NCI-H774 (cell line): ENCODE measurements around the gene WSB2.

ENCODE experiments used
- DNase-seq: peaks from one replicate; lab custom pipeline; 2025; lab: John Stamatoyannopoulos, UW

Gene WSB2

DNA sequence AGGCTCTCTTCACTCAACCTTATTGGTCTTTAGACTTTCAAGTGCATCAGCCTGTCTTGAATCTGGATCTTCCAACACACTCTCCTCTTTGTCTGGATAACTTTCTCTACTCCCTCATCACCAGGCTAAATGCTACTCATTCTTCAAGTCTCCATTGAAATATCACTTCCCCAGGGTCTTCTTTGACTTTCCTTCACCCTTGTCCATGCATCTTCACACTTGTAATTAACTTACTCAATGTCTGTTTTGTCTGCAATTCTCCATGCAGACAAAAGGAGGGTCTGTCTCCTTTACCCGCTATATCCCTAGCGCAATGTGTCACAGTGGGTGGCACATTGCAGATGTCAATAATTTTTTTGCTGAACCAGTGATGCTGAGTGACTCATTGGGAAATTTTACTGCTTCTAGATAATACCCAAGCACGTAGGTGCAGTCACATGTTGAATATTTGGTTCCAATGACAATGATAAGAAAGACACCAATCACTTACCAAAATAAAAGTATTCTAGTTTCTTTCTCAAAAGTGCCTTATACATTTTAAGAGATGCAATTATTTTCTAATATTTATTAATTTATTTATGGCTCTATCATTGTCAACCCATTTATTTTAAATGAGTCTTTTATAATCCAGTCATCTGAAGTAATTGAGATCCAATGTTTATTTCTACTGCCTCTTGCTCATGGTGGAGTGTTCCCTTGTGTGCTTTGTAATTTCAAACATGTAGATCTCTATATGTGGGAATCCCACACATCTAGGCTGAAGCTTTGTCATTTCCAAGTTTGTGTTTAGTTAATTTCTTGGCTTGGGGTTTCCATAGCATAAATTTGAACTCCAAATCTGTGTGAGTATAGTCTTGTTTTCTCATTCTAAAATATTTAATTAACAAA, 66.2 kb downstream of the WSB2 start:
- DNase-seq = no peak

DNA sequence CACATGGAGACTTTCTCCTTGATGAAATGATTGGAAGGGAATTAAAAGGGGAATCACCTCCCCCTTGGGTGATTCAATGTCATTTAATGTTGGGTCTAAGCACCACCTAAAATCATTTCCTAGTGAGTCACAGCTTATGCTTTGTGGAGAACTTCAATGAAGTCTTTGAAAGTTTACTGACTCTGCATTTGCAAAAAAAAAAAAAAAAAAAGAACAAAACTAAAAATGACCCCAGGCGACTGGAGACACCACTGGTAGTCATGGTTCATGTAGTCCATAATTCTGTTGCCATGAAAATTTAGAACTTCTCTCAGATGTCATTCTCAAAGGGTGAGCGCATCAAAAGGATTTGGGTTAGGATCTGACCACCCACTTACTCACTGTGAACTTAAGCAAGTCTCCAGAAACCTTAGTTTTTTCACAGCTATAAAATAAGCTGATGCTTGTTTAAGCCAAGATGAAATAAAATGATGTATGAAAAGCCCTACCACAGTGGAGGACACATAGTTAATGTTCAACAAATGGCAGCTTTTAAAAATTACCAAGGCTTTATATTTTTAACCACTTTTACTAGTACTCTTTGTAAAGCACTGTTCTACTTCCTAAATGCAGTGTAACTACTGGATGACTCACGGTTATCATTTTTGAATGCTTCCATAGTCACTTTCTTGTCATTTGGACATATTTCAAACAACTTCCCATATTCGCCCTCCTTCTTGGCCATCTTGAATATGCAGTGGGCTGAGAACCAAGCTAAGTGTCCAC, 74.1 kb downstream of the WSB2 start:
- no peak for DNase-seq

DNA sequence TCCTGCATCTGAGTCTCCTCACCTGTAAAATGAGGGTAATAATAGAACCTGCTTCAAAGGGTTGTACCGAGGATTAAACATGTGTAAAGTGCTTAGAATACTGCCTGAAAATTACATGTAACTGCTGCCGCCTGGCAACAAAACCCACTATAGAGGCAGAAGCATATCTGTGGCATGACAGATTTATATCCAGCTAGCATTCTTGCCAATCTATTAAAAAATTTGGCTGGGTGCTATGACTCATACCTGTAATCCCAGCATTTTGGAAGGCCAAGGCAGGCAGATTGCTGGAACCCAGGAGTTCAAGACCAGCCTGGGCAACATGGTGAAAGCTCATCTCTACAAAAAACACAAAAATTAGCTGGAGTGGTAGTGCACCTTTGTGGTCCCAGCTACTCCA, 75.8 kb downstream of the WSB2 start:
- no peak for DNase-seq
